Measurements from ENCODE around the gene RBM38. TPM values are rescaled to one million over a fixed set of nuclear protein-coding genes. Genes with fewer than 3 reads are reported as not detected.

RBM38 gene
- total RNA-seq, 1 donor from 2014 or later = 28.5 TPM

- DNase-seq = no peak
Observed at GRCh38 chr20:57455386-57455785, 64.2 kb downstream of the RBM38 start.

- DNase-seq = no peak
Observed at GRCh38 chr20:57456116-57456515, 64.9 kb downstream of the RBM38 start.

- no peak for DNase-seq
Observed at GRCh38 chr20:57457243-57458095, 66.3 kb downstream of the RBM38 start.

DNA sequence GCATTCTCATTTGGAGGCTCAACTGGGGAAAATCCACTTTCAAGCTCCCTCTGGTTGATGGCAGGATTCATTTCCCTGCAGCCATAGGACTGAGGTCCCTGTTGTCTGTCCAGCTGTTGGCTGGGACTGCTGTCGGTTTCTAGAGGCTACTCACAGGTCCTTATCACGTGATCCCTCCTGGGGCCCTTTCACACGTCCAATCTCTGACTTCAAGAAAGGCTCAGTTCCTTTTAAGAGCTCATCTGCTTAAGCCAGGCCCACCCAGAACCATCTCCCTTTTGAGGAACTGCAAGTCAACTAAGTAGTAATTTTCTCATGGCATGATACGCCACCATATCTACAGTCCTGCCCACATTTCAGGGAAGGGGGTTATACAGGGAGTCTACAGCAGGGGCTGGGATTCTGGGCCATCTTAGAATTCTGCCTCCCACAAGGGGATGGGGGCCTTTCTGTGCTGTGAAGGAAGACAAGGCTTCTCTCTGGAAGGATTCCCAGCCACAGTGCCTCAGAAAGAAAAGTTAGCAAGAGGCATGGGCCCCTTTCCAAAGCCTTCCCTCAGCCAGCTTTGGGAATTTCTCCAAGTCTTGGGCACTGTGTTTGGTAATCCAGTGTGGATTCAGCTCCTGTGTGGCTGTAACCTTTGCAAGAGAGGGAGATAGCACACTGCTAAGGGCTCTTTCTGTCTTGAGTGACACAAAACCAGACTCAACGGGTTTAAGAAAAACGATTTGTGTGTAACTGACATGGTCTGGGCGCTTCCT lies 67.4 kb downstream of the RBM38 start:
- DNase-seq = no peak

Other genes with a start within 250 kb of the RBM38 start
- 15.0 TPM for gene BMP7, start 124.8 kb upstream of the RBM38 start, total RNA-seq
- gene SPO11, start 61.6 kb upstream of the RBM38 start, total RNA-seq = not detected
- 19.7 TPM for gene RAE1, start 40.1 kb upstream of the RBM38 start, total RNA-seq
- 0.10 TPM for gene CTCFL, start 133.7 kb downstream of the RBM38 start, total RNA-seq
- 51.4 TPM for gene PCK1, start 169.7 kb downstream of the RBM38 start, total RNA-seq
- gene ZBP1, start 229.0 kb downstream of the RBM38 start, total RNA-seq = 1.5 TPM

Measured in skin of body (tissue), 2 donors.